Measurements from ENCODE around the gene CT55.

DNA sequence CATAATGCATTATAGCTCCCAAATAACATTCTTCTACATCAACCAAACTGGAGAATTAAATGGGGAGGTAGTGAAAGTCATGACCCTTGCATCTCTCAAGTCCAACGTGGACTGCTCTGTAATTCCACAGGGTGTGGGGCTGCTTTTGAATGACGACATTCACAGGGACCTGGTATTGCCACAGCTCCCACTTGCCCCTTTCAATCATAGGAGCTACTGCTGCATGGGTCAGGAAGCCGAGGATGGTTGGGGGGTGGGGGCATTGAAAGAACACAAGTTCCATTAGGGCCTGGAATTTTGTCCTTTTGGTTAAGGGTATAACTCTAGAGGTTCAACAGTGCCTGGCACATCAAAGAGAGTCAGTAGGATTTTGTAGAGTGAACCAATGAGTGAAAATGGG is 7.4 kb upstream of the CT55 start:
- TF ChIP-seq, protein P1, sequence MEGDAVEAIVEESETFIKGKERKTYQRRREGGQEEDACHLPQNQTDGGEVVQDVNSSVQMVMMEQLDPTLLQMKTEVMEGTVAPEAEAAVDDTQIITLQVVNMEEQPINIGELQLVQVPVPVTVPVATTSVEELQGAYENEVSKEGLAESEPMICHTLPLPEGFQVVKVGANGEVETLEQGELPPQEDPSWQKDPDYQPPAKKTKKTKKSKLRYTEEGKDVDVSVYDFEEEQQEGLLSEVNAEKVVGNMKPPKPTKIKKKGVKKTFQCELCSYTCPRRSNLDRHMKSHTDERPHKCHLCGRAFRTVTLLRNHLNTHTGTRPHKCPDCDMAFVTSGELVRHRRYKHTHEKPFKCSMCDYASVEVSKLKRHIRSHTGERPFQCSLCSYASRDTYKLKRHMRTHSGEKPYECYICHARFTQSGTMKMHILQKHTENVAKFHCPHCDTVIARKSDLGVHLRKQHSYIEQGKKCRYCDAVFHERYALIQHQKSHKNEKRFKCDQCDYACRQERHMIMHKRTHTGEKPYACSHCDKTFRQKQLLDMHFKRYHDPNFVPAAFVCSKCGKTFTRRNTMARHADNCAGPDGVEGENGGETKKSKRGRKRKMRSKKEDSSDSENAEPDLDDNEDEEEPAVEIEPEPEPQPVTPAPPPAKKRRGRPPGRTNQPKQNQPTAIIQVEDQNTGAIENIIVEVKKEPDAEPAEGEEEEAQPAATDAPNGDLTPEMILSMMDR (conservative IDR thresholded peaks at IDR 0.05; ENCODE audit: low read depth, low read length) = no peak
- TF ChIP-seq EZH2 (IDR thresholded peaks at IDR 0.05; ENCODE audit: low read length, unreplicated experiment) = no peak
